GM13977 (cell line): ENCODE data around the gene ALG1L2.
"Not testable (repeated sequence)": the region's sequence is repeated elsewhere in the genome, so short reads cannot be mapped to it uniquely, and the experiment has no call there.

Experiments
- DNase-seq: peaks from one replicate; pipeline ENCODE4 v3.0.0; 2012; ENCODE audit warnings: low spot score
- CTCF ChIP-seq: IDR thresholded peaks from 2 replicates; pipeline ENCODE4 v1.5.1; 2012; ENCODE audit warnings: mild to moderate bottlenecking, control low read depth; ENCODE audit not compliant: insufficient read depth; ENCODE audit errors: extremely low read depth, missing control alignments
- in situ Hi-C: fragments of 300-500 bp; cut with MboI; formaldehyde crosslinking; loops from one replicate; pipeline ENCODE4 v1.12.0; 2022; ENCODE audit warnings: low sequenced_read_pairs, low pct_unique_long_range_greater_than_20kb, mixed read lengths, inconsistent platforms; ENCODE audit not compliant: unreplicated experiment

The ALG1L2 gene

GRCh38 chr3:130091958-130092357 lies 10.3 kb downstream of the ALG1L2 start:
- no peak for TF ChIP-seq CTCF
- DNase-seq = no peak
- in situ Hi-C loops = no loop called here

- in situ Hi-C loops = no loop called here
- TF ChIP-seq CTCF = no peak
- peak; percentile 54 for DNase-seq
These were observed 12.2 kb downstream of the ALG1L2 start for GRCh38 chr3:130093741-130094391.

- DNase-seq, in situ Hi-C loops: not testable (repeated sequence)
These were observed 12.9 kb downstream of the ALG1L2 start for GRCh38 chr3:130094491-130094941.

- in situ Hi-C loops, DNase-seq: not testable (repeated sequence)
These were observed 14.2 kb downstream of the ALG1L2 start for GRCh38 chr3:130095858-130096257.

GRCh38 chr3:130097096-130097495 lies 15.5 kb downstream of the ALG1L2 start:
- in situ Hi-C loops, DNase-seq: not testable (repeated sequence)

GRCh38 chr3:130097690-130098638 lies 16.3 kb downstream of the ALG1L2 start:
- DNase-seq, in situ Hi-C loops: not testable (repeated sequence)

GRCh38 chr3:130098639-130099385 lies 17.2 kb downstream of the ALG1L2 start:
- DNase-seq, in situ Hi-C loops: not testable (repeated sequence)

- in situ Hi-C loops = not testable (repeated sequence)
These were observed 20.9 kb downstream of the ALG1L2 start for GRCh38 chr3:130102545-130102944.

GRCh38 chr3:130104191-130104590 lies 22.6 kb downstream of the ALG1L2 start:
- DNase-seq, in situ Hi-C loops: not testable (repeated sequence)

More at GRCh38 chr3:130102545-130102944, 20.9 kb downstream of the ALG1L2 start:
- not testable (repeated sequence) for DNase-seq

- in situ Hi-C loops, DNase-seq: not testable (repeated sequence)
These were observed 25.8 kb downstream of the ALG1L2 start for GRCh38 chr3:130107333-130107995.

GRCh38 chr3:130108836-130109585 lies 27.4 kb downstream of the ALG1L2 start:
- DNase-seq, in situ Hi-C loops: not testable (repeated sequence)

GRCh38 chr3:130110386-130111169 lies 28.9 kb downstream of the ALG1L2 start:
- in situ Hi-C loops, DNase-seq: not testable (repeated sequence)
